C4-2B (cell line): ENCODE data around the gene TCERG1L.

Experiments
- CTCF ChIP-seq: fragments of 450-650 bp; conservative IDR thresholded peaks from 2 replicates; pipeline ENCODE4 v1.5.1; 2017; ENCODE audit warnings: mild to moderate bottlenecking
- ZFX ChIP-seq: fragments of 450-650 bp; IDR thresholded peaks from 2 replicates; pipeline ENCODE4 v1.6.1; 2017

- TF ChIP-seq CTCF (no peak), ZFX (no peak)
These were observed 745 bp downstream of the TCERG1L start for GRCh38 chr10:131310551-131311401.
